ENCODE results near the gene ACP7.
"Not testable (repeated sequence)": the region's sequence is repeated elsewhere in the genome, so short reads cannot be mapped to it uniquely, and the experiment has no call there.

Gene ACP7

DNA sequence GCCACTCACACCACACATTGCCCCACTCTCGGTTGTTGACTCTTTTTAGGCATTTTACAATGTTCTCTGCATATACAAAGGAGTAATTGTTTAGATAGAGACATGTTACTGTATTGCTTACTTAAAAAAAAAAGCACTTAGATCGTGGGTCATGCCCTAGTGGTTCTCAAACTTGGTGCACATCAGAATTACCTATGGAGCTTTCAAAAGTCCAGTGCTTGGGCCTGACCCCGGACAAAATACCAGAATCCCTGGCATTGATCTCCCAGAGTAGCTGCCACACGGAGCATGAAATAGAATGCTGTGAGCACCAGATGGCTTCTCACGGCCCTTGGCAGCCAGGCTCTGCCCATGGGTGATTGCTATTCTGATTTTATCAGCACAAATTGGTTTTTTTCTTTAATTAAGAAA lies 20.0 kb downstream of the ACP7 start:
- DNase-seq: peak in 10 of 51 donors; percentile 10 to 53 (median 31)

GRCh38 chr19:39106194-39106593 lies 22.0 kb downstream of the ACP7 start:
- DNase-seq: peak in 4 of 51 donors; percentile 7 to 21 (median 12)

DNA sequence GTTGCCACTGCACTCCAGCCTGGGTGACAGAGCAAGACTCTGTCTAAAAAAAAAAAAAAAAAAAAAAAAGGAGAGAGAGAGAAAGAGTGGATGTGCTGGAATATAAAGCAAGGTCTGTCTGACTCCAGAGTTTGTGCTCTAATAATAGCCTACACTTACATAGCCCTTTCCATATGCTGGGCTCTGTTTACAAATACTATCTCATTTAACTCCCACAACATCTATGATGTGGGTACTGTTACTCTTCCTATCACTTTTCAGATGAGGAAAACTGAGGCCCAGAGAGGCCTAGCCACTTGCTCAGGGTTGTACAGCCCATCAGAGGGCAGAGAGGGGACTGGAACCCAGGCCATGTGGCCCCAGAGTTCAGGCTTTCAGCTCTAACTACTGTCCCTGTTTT lies 25.5 kb downstream of the ACP7 start:
- no peak for DNase-seq

DNA sequence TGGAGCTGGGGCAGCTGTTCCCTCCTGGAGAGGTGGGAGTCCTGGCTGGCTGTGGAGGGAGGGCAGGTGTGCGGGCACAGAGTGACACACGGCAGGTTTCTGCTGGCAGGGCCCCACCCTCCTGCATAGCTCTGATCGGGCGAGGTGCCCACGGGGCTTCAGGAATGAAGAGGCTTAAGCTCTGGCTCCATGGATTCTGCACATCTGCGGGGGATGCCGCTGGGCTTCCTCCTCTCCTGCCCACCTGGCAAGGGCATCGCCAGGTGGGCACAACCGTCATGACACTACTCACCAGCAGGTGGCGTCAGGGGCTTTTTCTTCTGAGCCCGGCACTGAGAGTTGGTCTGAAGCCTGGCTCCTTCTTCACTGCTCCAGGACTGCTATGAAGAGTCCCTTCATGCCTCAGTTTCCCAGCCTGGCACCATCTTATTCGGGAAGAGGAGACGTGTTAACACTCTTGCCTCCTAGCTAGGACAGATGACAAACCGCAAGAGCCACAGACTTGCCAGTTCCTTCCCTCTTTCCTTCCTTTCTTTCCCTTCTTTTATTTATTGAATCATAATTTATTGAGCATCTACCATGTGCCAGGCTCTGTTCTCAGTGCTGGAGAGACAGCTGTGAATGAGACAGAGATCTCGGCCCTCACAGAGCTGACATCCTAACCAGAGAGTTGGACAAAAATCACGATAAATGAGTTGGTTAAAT lies 26.2 kb downstream of the ACP7 start:
- DNase-seq: peak in 34 of 51 donors; percentile 3 to 71 (median 39)

GRCh38 chr19:39111593-39112199 lies 27.5 kb downstream of the ACP7 start:
- no peak for DNase-seq

DNA sequence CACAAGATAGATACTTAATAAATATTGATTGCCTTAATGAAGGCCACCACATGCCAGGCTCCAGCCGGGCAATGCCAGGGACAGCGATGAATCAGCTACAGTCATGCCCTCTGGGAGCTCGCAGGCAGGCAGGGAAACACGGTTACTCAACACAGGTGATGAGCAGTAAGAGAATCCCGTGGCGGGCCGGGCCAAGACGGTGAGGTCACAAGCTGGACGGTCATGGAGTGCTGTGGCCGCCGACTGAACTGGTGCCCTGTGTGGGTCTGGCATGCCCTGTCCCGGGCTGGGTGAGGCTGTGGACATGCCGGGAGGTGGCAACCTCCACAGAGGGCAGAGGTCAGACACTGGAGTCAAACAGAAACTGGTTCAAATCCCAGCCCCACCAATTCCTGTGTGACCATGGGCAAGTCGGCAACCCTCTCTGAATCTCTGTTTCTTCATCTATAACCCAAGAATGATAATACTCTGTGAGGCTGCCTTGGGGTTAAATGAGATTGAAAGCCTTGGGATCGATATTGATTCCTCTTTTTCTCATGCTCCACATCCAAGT lies 28.2 kb downstream of the ACP7 start:
- no peak for DNase-seq

- no peak for DNase-seq
Observed at GRCh38 chr19:39113199-39113598, 29.0 kb downstream of the ACP7 start.

GRCh38 chr19:39115105-39115847 lies 31.1 kb downstream of the ACP7 start:
- no peak for DNase-seq

DNA sequence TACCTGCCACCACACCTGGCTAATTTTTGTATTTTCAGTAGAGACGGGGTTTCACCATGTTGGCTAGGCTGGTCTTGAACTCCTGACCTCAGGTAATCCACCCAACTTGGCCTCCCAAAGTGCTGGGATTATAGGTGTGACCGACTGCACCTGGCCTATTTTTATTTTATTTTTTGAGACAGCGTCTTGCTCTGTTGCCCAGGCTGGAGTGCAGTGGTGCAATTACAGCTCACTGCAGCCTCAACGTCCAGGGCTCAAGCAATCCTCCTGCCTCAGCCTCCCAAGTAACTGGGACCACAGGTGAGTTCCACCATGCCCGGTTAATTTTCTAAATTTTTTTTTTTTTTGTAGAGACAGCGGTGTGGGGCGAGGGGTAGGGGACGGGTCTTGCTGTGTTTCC lies 32.9 kb downstream of the ACP7 start:
- DNase-seq: not testable (repeated sequence)

DNA sequence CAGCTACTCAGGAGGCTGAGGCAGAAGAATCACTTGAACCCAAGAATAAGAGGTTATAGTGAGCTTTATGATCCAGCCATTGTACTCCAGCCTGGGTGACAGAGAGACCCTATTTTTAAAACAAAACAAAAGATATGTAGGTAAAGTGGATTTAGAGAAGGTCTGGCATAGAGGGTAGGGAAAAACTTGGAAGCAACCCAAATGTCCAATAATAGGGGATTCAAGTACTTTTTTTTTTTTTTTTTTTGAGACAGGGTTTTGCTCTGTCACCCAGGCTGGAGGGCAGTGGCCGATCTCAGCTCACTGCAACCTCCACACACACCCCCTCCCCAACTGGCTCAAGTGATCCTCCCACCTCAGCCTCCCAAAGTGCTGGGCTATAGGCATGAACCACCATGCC lies 35.7 kb downstream of the ACP7 start:
- DNase-seq: no peak

- no peak for DNase-seq
Observed at GRCh38 chr19:39122934-39123731, 39.0 kb downstream of the ACP7 start.

DNA sequence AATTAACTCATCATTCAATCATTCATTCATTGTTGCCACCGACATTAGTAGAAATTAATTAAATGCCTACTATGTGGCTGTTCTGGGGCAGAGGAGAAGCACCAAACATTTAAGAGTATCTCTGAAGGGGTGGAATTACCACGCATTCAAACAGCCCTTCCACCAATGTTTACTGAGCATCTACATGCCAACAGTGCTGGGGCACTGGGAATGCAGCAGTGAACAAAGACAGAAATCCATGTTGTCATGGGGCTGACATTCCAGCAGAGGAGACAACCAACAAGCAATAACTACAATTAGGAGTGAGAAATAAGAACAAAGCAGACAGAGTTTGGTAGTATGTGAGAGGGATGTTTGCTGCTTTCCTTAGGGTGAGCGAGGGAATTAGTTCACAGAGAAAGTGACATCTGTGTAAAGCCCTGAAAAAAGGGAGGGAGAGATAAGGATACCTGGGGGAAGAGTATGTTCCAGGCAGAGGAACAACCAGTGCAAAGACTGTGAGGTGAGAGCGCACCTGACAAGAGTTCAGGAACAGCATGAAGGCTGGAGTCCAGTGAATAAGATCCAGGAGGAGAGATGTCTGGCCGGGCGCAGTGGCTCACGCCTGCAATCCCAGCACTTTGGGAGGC lies 40.1 kb downstream of the ACP7 start:
- DNase-seq: no peak

DNA sequence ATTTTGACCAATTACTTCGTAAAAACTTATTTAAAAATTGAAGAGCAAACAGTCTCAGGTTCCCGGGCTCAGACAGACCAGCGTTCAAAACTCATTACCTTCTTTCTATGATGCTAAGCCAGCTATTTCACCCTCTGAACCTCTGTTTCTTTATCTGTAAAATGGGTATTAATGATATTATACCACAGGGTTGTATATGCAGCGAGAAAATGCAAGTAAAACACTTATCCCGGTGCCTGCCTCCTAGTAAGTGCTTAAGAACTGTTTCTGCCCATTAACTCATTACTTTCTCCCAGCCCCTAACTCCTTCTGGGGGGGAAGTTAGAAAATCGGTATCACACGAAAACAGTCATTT lies 41.0 kb downstream of the ACP7 start:
- DNase-seq: no peak

DNA sequence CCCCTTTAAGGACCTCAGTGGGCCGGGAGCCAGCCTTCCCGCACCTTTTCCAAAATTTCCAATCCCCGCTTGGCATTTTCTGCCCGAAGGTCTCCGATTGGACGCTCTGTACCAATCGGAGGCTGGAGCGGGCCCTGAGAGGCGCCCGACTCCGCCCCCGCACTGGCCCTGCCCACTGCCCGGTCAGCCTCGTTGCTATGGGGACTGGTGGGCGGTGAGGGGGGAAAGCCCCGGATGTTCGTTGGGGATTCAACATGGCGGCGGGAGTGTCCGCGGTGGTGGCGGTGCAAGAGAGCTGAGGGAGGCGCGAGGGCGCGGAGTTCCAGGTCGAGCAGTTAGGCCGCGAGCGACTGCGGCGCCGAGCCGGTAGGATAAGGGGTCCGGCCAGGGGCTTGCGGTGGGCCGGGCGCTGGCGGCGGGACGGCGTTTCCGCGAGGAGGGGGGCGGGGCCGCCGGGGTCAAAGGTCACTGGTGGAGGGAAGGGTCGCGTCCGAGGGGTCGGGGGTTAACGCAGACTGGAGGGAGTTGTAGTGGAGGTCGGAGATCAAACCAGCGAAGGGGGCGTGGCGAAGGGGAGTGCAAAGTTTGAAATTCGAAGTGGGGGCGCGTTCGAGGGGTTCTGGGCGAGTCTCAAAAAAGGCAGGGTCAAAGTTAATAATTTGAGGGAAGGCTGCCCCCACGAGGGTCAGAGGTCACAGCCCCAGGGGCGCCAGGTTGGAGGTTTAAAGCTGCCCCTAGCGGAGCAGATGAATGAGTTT lies 41.6 kb downstream of the ACP7 start, which contains the start of gene PAK4:
Gene PAK4, plus strand, starts transcription at position 233 of the 758 bp plus-strand sequence. CDS start 43,768 bp downstream, outside the sequence.
- peak; percentile 65 to 99 (median 96) for DNase-seq

DNA sequence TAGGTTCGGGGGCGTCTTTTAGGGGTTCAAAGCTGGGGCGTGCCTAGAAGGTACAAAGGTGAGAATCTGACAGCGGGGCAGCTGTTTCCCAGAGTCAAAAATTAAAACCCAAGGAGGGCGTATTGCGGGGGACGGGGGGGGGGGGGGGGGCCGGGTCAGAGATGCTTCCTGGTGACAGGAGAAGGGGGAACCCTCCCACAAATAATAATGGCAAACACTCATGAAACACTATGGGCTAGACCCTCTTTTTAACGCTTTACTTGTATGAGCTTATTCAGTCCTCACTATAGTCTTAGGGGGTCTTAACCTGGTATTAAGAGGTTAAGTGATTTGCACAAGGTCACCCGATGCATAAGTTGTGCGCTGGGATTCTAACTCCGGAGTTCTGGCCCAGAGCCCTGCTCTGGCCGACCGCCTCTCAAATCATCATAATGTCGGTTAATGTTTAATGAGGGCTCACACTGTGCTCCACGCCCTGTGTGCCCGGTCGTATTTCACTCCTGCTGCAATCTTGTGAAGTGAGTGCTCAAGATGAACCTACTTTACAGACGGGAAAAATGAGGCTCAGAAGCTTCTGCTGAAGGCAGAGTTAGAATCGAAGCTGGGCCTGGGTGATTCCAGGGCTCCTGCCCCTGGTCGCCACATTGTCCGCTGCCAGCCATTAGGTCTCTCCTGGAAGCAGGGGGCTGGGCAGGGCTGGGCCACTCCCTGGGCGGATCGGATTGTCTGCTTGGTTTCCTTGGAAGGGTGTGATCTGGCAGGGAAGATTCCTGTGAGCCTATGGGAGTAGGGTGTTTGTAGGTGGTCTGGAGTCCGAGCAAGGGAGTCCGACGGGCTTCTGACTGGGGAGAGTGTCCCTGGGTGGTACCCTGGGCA lies 42.4 kb downstream of the ACP7 start:
- no peak for DNase-seq

GRCh38 chr19:39127812-39128515 lies 43.8 kb downstream of the ACP7 start:
- peak in 4 of 51 donors; percentile 21 to 37 (median 32) for DNase-seq

DNA sequence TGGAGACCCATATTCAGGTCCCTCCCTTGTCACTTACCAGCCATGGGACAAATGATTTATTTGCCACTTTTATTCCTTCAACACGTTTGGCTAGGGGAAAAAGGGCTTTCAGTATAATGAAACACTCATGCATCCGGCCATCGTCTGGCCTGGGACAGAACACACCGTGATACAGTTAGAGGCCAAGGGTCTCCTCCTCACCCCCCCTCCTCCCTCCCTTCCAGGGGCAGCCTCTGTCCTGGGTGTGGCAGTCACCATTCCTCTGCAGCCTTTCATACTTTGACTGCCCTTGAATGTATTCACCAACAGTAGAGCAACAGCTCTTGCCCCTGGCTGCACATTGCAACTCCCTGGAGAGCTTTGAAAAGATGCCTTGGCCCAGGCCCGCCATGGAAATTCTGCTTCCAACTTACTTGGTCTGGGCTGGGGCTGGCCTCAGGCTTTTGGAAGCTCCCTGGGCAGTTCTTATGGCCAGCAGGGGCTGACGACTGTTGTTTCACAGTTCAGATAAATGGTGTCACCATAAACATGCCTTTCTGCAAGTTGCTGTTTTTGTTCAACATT lies 44.4 kb downstream of the ACP7 start:
- peak in 2 of 51 donors; percentile 14 to 31 for DNase-seq

GRCh38 chr19:39129116-39129515 lies 44.9 kb downstream of the ACP7 start:
- DNase-seq: no peak
